Activated CD4-positive, alpha-beta T cell treated with anti-CD3 and anti-CD28 coated beads, Interleukin-2, Interleukin-4, amounts not matched to agents 100 ng/mL and 50 ng/mL, durations not matched to agents 16 hours and 8 hours (primary cell): Measurements from ENCODE around the gene NT5C2.
"Not testable (repeated sequence)": the region's sequence is repeated elsewhere in the genome, so short reads cannot be mapped to it uniquely, and the experiment has no call there.

Experiments
- DNase-seq: peaks from one replicate; pipeline ENCODE4 v3.0.0-alpha.2; 2020; ENCODE audit warnings: low spot score

Gene NT5C2

DNA sequence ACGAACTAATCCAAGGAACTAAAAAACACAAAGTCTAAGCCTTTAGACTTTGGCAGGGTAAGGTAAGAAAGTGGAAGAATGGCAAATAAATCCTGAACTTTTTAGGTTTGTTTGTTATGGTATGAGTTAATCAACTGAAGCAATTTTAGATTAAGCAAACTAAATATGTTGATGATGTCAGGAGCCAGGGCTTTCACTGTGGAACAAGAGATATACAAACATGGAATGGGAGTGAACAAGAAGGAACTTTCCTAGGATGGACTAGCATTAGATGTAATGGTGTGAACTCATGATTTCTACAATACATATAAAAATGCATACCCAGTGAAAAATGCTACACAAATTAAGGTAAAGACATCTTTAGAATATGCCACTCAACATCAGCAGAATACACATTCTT is 35.8 kb downstream of the NT5C2 start:
- no peak for DNase-seq

DNA sequence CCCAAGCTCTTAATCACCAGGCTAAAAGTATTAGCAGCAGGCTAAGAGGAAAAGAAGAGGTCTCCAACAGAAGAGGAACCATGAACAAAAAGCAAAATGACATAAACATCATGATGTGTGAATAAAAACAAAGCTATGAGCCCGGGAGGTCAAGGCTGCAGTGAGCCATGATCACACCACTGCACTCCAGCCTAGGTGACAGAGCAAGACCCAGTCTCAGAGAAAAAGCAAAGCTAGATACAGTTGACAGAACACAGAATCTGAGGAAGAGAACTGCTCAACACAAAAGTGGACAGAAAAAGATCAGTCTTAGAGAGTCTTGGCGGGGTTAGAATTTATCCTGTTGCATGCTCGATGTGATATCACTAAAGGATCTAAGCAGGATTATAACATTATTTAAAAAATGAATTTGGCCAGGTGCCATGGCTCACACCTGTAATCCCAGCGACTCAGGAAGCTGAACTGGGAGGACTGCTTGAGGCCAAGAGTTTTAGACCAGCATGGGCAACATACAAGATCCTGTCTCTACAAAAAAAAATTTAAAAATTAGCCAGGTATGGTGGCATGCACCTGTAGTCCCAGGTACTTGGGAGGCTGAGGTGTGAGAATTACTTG is 37.5 kb downstream of the NT5C2 start:
- no peak for DNase-seq

GRCh38 chr10:103154521-103155299 is 38.4 kb downstream of the NT5C2 start:
- no peak for DNase-seq

DNA sequence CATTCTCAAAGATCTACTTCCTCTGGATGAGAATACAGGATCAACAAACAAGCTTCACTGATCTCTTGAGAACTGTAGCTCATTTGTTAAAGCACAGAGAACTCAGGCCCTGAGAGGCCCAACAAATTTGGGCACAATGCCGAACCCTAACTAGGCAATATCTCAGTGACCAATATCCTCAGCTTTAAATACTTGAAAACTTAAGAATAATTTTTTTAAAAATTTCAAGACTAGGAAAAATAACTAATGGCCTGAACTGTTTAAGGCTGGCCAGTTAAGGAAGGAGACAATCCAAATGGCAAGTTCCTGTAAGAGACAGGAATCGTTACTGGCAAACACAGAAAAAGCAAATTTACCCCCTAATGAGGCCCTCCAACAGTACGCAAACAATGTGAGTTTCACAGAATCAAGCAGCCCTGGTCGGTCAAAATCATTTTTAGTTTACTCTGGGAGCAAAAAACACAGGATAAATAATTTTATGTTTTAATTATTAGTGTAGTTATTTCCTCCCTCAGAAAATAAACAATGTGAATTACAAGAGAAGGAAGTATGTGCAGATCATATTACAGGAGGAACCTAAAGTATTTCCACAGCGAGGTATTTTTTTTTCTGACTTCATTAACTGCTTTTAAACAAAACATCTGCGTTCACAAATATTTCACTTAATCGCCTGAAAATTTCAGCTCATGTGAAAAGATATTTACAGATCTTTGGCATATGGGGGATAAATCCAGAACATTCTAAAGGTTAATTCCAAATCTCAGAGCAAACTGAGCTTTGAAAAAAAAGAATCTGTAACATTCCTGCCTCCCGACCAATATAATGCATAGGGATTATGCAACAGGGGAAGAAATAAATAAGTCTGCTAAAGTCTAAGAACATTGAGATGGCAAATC is 39.5 kb downstream of the NT5C2 start:
- no peak for DNase-seq

GRCh38 chr10:103149991-103150622 is 43.0 kb downstream of the NT5C2 start:
- DNase-seq = no peak

DNA sequence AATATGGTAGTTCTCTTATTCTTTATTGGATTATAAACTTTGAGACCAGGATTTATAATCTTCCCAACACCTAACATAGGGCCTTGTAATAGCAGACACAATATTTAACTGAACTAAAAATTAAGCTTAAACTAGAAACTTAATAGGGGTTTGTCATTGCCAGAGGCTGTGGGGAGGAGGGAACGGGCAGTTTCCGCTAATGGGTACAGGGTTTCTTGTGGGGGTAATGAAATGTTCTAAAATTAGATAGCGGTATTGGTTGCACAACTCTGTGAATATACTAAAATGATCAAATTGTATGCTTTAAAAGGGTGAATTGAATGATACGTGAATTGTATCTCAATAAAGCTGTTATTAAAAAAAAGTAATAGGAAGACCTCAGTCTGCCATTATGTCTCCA is 45.4 kb downstream of the NT5C2 start:
- no peak for DNase-seq

DNA sequence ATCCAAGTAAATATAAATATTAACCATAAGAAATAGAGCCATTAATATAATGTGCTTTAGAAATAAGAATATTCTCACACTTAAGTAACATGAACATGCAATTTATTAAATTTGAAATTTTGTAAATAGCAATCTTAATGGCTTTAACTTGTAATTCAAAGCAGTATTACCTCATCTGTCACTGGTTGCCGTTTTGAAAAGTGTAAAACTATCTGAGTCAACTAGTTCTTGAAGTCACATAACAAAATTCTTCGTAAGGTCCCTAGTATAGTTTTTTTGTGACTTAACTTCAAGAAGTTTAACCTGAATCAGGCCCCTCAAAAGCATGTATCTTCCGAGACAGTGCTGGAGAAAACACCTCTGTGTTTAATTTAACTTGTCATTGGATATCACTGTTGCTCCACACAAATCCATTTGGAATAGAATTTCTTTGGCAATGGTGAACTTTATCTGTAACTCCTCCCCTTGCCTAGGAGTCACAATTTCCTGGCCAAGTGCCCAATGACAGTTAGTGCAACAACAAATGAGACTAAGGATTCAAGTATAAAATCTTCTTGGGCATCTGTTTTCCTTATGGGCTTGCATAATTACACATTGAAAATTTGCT is 47.1 kb downstream of the NT5C2 start:
- DNase-seq = no peak

DNA sequence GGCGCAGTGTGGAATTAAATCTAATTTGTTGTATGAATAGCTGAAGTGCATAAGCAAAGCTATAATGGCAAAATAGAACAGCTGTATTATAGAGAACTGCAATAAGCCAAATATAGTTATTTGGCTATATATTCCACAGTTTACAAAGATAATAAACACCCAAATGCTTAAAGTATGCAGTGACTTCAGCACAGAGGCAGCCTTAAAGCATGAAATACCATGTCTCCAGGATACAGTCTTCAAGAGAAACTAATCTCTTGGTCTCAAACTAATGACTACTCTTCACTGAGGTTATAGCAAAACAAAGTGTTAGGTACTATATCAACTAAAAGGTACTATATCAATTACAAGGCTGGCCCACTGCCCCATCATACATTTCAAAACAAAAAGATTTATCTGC is 48.0 kb downstream of the NT5C2 start:
- no peak for DNase-seq

DNA sequence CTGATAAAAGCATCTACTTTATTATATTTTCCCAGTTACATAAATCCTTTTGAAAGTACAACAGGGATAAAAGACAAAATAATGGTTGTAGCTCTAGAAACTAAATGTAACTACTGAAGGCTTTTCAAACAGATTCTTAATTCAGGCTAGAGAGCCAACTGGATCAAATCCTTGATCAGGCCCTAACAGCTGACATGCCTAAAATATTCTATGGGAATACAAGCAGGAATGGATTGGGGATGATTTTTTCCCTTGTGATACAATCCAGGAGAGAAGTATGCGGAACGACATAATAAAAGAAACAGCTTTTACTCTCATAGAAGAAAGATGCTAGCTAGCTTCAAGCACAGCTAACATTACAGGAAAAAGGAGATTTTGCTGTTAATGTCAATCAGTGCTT is 49.0 kb downstream of the NT5C2 start:
- DNase-seq = no peak

- not testable (repeated sequence) for DNase-seq
Measured at GRCh38 chr10:103143641-103144040, 49.4 kb downstream of the NT5C2 start.

- DNase-seq = no peak
Measured at GRCh38 chr10:103141950-103142349, 51.1 kb downstream of the NT5C2 start.

DNA sequence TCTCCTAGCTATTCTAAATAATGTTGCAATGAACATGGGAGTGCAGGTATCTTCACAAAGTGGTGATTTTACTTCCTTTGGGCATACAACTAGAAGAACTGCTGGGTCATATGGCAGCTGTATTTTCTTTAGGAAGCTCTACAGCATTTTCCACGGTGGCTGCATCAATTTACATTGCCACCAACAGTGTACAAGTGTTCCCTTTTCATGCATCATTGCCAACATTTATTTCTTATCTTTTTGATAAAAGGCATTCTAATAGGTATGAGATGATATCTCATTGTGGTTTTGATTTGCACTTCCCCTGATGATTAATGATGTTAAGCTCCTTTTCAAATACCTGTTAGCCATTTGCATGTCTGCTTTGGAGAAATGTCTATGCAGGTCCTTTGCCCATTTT is 52.6 kb downstream of the NT5C2 start:
- no peak for DNase-seq

DNA sequence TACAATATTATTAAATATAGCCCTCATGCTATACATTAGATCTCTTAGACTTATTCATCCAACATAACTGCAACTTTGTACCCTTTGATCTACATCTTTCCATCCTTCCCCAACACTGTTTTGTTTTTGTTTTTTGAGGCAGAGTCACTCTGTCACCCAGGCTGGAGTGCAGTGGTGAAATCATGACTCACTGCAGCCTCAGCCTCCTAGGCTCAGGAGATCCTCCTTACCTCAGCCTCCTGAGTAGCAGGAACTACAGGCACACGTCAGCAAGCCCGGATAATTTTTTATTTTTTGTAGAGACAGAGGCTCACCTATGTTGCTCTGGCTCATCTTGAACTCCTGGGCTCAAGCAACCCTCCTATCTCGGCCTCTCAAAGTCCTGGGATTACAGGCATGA is 53.3 kb downstream of the NT5C2 start:
- no peak for DNase-seq

DNA sequence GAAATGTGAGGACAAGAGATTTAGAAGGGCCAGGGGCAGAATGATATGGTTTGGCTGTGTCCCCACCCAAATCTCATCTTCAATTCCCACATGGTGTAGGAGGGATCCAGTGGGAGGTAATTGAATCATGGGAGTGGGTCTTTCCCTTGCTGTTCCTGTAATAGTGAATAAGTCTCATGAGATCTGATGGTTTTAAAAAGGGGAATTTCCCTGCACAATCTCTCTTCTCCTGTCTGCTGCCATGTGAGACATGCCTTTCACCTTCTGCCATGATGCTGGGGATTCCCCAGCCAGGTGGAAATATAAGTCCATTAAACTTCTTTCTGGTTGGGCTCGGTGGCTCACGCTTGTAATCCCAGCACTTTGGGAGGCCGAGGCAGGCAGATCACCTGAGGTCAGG is 57.9 kb downstream of the NT5C2 start:
- DNase-seq = not testable (repeated sequence)

GRCh38 chr10:103130910-103131309 is 62.2 kb downstream of the NT5C2 start:
- DNase-seq = no peak

- DNase-seq = not testable (repeated sequence)
Measured at GRCh38 chr10:103130180-103130579, 62.9 kb downstream of the NT5C2 start.

DNA sequence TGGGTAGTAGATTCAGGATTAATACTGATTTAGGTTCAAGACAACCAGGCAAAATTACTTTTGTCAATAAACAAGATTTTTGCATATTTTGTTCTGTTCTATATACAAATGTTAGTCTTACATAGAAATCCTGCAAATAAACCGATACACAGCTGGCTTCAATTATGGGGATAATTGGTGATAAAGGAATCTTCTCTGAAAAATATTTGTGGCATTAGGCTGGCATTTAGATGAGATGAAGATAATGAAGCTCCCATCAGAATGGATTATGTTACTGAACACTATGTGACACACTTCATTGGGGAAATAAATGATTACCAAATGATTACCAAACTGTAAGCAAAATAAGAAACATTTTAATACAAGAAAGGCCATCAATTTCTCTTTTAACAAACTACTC is 65.8 kb downstream of the NT5C2 start:
- DNase-seq = no peak

GRCh38 chr10:103125323-103126267 is 67.5 kb downstream of the NT5C2 start:
- peak; percentile 22 for DNase-seq

- DNase-seq = no peak
Measured at GRCh38 chr10:103124420-103125096, 68.5 kb downstream of the NT5C2 start.
